ENCODE data around the gene IQGAP2. TPM values are rescaled to one million over a fixed set of nuclear protein-coding genes. Genes with fewer than 3 reads are reported as not detected.
A peak's percentile ranks its signal among the peaks of the same experiment; 100 is the strongest.

IQGAP2 gene
- polyA plus RNA-seq, 3 donors: 57.9 to 69.7 (median 68.2) TPM

- no peak for DNase-seq (ENCODE audit: extremely low read depth in 1 of 11, low read depth in 9 of 11, low spot score in 4 of 11)
Measured at GRCh38 chr5:76468635-76469425, 65.7 kb downstream of the IQGAP2 start.

- no peak for DNase-seq (ENCODE audit: extremely low read depth in 1 of 11, low read depth in 9 of 11, low spot score in 4 of 11)
Measured at GRCh38 chr5:76469656-76470290, 66.7 kb downstream of the IQGAP2 start.

- DNase-seq (ENCODE audit: extremely low read depth in 1 of 11, low read depth in 9 of 11, low spot score in 4 of 11): no peak
Measured at GRCh38 chr5:76470976-76471375, 67.9 kb downstream of the IQGAP2 start.

GRCh38 chr5:76471406-76471805 lies 68.3 kb downstream of the IQGAP2 start:
- no peak for DNase-seq (ENCODE audit: extremely low read depth in 1 of 11, low read depth in 9 of 11, low spot score in 4 of 11)

- DNase-seq (ENCODE audit: extremely low read depth in 1 of 11, low read depth in 9 of 11, low spot score in 4 of 11): no peak
Measured at GRCh38 chr5:76471987-76472334, 68.9 kb downstream of the IQGAP2 start.

- DNase-seq (ENCODE audit: extremely low read depth in 1 of 11, low read depth in 9 of 11, low spot score in 4 of 11): no peak
Measured at GRCh38 chr5:76472335-76473008, 69.4 kb downstream of the IQGAP2 start.

GRCh38 chr5:76473009-76473336 lies 69.9 kb downstream of the IQGAP2 start:
- no peak for DNase-seq (ENCODE audit: extremely low read depth in 1 of 11, low read depth in 9 of 11, low spot score in 4 of 11)

- no peak for DNase-seq (ENCODE audit: extremely low read depth in 1 of 11, low read depth in 9 of 11, low spot score in 4 of 11)
Measured at GRCh38 chr5:76473661-76474060, 70.6 kb downstream of the IQGAP2 start.

- no peak for DNase-seq (ENCODE audit: extremely low read depth in 1 of 11, low read depth in 9 of 11, low spot score in 4 of 11)
Measured at GRCh38 chr5:76474377-76474776, 71.3 kb downstream of the IQGAP2 start.

GRCh38 chr5:76475385-76475784 lies 72.3 kb downstream of the IQGAP2 start:
- DNase-seq (ENCODE audit: extremely low read depth in 1 of 11, low read depth in 9 of 11, low spot score in 4 of 11): no peak

- DNase-seq (ENCODE audit: extremely low read depth in 1 of 11, low read depth in 9 of 11, low spot score in 4 of 11): no peak
Measured at GRCh38 chr5:76475936-76476335, 72.9 kb downstream of the IQGAP2 start.

GRCh38 chr5:76476474-76477038 lies 73.5 kb downstream of the IQGAP2 start:
- DNase-seq (ENCODE audit: extremely low read depth in 1 of 11, low read depth in 9 of 11, low spot score in 4 of 11): peak in 1 of 11 donors; percentile 5

- DNase-seq (ENCODE audit: extremely low read depth in 1 of 11, low read depth in 9 of 11, low spot score in 4 of 11): no peak
Measured at GRCh38 chr5:76477061-76477460, 74.0 kb downstream of the IQGAP2 start.

GRCh38 chr5:76477571-76477970 lies 74.5 kb downstream of the IQGAP2 start:
- no peak for DNase-seq (ENCODE audit: extremely low read depth in 1 of 11, low read depth in 9 of 11, low spot score in 4 of 11)

GRCh38 chr5:76479281-76479680 lies 76.2 kb downstream of the IQGAP2 start:
- no peak for DNase-seq (ENCODE audit: extremely low read depth in 1 of 11, low read depth in 9 of 11, low spot score in 4 of 11)

- DNase-seq (ENCODE audit: extremely low read depth in 1 of 11, low read depth in 9 of 11, low spot score in 4 of 11): no peak
Measured at GRCh38 chr5:76479973-76480667, 77.0 kb downstream of the IQGAP2 start.

GRCh38 chr5:76482984-76483383 lies 79.9 kb downstream of the IQGAP2 start:
- DNase-seq (ENCODE audit: extremely low read depth in 1 of 11, low read depth in 9 of 11, low spot score in 4 of 11): peak in 1 of 11 donors; percentile 9

GRCh38 chr5:76483433-76483832 lies 80.3 kb downstream of the IQGAP2 start:
- DNase-seq (ENCODE audit: extremely low read depth in 1 of 11, low read depth in 9 of 11, low spot score in 4 of 11): no peak

GRCh38 chr5:76483881-76484280 lies 80.8 kb downstream of the IQGAP2 start:
- DNase-seq (ENCODE audit: extremely low read depth in 1 of 11, low read depth in 9 of 11, low spot score in 4 of 11): no peak
